Iris pigment epithelial cell (primary cell): ENCODE measurements around the gene ATG13.

Source experiments
- DNase-seq: peaks from one replicate; pipeline ENCODE4 v3.0.0-alpha.2; 2011; ENCODE audit warnings: low read depth

ATG13 gene

GRCh38 chr11:46675949-46676348 is 58.6 kb downstream of the ATG13 start:
- no peak for DNase-seq

DNA sequence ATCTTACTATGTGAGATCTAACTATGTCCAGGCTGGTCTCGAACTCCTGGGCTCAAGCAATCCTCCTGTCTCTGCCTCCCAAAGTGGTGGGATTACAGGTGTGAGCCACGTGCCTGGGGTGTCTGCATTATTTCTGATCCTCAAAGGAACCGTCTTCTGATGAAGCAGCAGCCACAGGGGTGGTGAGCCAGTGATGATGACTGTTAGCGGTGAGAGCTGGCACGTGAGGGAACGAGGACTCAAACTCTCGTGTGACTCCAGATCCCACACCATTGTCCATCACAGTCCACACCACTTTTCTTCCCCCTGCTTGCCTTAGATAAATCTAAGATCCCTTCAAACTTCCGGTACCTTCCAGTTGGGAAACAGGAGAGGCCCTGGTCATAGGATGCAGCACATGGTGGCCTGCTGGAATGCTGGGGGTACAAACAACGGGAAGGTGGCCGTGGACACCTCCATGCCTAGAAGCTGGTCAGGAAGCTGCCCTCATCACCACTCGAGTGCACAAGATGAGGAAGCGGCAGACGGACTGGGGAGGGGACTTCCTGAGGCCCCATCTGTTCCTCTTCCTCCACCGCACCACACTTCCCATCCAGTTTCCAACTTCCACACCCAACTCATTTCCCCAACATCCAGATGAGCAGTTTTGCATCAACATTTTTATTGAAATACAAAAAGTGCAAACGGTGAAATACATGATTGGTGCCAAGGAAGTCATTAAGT is 59.2 kb downstream of the ATG13 start:
- no peak for DNase-seq

DNA sequence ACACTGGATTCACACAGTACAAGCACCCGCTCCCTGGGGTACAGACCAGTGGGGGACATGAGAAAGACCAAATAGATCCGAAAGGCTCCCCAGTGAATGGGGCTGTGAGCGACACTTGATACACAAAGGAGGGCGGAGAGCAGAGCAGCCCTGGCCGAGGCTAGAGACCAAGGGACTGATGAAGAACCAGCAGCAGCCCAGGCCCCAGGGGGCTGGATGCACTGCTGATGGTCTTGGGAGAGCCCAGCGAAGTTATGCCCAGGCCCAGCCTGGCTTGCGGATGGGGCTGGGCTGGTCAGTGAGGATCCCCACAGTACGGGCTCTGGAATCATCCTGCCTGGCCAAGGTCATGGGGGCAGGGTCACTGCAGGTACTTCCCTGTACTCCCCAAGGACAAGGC is 59.8 kb downstream of the ATG13 start:
- DNase-seq = no peak

DNA sequence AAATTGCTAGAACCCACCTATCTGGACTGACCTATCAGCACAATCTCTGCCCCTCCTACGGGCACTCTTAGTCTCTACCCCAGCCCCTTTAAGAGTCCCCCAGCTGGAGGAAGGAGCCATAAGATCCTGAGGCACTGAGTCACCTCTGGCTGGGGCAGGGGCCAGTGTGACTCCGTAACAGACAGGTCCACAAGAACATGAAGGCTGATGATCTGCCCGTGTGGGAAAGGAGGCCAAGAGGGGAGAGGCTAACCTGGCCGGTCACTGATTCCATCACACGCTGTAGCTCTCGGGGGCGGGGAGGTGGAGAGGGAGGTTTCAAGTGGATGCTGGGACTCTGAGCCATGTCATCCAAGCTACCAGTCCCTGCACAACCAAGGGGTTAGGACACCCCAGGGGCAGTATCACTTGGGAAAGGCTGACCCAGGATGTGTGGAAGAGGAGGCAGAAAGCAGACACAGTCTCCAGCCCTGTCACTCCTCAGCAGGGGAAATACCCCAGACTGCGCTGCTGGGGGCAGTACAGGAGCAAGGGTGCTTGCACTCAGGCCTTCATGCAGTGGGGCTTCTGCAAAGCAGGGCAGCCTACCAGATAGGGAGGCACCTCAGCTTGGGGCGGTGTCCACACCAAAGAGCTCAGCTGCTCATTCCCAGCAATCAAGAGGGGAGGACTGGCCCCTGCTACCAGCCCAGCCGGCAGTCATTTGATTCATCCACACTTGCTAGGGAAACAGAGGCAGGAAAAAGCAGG is 60.8 kb downstream of the ATG13 start:
- peak; percentile 61 for DNase-seq

DNA sequence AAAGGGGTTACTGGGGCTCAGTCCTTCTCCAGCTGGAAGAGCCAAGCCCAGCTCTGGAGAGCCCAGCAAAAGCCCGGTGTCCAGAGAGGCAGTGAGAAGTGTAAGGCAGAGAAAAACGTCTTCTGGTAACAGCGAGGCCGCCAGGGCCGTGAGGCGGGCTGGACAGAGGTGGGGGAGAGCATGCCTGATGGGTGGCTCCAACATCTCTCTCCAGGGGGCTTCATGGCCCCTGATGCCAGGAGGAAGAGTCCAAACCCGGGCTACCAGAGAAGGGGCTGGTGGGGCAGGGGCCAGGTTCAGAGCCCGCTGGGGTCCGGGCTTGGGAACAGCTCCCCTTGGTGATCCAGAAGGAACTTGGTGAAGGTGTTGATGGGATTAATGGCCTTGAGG is 61.4 kb downstream of the ATG13 start:
- no peak for DNase-seq

- no peak for DNase-seq
These were observed 62.1 kb downstream of the ATG13 start for GRCh38 chr11:46679241-46680163.

DNA sequence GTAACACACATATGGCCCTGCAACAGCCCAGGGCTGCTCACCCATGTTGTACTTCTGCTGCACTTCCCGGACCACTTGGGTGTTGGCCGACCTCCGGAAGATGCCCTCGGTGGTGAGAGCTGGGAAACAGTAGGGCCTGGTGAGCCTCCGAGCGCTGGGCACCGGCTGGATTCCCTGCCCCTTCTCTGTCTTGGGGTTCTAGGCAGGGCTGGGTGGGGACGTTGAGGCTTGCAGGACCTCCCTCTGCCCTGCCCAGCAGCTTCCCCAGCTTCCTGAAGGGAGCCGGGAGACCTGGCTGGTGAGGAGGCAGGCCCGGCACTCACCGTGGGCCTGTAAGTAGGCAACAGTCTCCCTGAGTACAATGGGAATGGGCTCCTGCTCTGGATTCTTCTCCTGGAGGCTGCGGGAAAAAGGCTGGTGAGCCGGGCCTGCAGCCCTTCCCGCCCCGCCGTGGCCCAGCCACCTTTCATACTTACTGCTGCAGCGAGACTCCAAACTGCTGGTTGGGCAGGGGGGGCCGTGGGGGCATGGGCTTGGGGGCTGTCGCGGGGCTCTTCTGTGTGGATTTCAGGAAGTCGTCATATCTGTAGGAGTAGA is 62.9 kb downstream of the ATG13 start:
- no peak for DNase-seq

- no peak for DNase-seq
These were observed 63.5 kb downstream of the ATG13 start for GRCh38 chr11:46680815-46681214.

GRCh38 chr11:46681814-46682213 is 64.5 kb downstream of the ATG13 start:
- no peak for DNase-seq

GRCh38 chr11:46682773-46683752 is 65.7 kb downstream of the ATG13 start:
- peak; percentile 46 for DNase-seq

- DNase-seq = no peak
These were observed 67.0 kb downstream of the ATG13 start for GRCh38 chr11:46684367-46684766.

DNA sequence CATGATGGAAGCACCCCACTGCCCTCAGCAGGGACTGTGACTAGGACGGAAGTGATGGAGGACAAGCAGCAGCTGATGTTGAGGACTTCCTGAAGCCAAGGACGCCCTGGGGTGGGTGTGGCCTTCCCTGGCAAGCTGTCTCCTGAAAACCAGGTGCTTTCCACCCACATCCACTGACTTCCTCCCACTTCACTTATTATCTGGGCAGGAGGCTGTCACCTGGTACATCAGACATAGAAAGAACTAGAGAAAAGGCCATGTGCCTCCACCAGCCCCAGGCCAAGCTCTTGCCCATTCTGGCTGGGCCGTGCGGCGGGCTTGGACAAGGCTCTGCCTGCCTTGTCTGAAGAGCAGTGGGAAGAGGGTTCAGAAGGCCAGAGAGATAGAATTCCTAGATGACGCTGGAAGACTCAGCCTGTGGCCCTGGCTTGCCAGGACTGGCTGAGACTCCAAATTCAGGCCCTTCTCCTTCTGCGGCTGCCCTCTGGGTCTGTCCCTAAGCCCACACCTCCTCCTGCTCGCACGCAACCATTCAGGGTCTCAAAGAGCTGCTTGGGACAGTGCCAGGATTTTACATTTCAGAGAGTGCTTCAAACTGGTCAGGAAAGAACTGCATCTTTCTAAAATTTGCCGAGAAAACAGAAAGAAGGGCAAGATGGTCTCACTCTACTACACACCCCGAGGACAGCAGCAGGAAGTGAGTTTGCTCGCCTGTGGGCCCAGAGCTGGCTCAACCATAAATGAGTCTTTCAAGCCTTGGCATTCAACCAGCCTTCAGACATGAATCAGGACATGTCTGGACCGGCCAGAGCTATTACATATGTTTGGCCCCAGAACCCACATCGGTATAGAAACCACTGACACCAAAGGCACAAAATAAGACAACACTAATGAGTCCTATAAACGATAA is 69.8 kb downstream of the ATG13 start:
- DNase-seq = peak; percentile 84

DNA sequence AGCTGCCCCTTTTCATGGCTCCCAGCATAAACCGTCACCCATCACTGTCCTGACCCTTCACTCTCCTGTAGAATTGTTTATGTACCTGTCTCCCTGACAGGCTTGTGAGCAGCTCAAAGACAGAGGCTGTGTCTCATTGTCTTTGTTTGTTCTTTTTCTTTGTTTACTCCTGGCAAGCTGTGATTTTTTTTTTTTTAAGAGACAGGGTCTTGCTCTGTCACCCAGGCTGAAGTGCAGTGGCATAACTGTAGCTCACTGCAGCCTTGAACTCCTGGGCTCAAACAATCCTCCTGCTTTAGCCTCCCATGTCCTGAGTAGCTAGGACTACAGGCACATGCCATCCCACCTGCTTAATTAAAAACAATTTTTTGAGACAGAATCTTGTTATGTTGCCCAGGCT is 73.3 kb downstream of the ATG13 start:
- no peak for DNase-seq

- no peak for DNase-seq
These were observed 75.1 kb downstream of the ATG13 start for GRCh38 chr11:46692450-46692849.

- peak; percentile 67 for DNase-seq
These were observed 76.3 kb downstream of the ATG13 start for GRCh38 chr11:46693597-46694012.

DNA sequence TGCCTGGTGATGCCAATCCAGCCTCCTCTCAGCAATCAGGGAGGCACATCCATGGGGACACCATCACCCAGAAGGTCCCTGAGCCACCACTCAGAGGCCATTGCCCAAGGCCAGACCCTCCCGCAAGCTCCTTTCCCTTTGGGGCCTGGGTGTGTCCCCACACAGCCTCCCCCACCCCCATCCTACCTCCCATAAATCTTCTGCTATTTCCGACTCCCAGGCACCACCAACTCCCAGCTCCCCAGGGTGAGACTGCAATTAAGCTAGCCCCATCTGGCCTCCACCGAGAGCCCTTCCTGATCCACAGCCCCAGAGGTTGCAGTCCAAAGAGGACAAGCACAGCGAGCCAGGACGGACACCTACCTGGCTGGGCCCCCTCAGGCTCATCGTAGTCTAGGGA is 76.7 kb downstream of the ATG13 start:
- DNase-seq = no peak

DNA sequence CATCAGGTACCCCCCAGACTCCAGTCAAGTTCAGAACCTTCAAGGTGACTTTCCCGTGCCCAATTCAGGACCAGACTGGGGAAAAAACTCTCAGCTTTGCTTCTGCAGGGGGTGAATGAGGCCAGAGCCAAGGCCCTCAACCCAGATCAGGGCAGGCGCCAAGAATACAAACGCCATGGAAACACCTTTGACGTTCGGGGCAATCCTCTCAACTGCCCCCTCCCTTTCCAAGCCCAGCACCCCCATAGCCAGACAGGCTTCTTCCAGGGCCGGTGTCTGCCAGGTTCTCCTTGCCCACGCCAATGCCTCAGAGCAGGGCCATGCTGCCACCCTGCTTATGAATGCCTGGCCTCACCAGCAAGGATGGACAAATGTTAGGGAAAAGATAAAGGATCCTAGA is 77.3 kb downstream of the ATG13 start:
- DNase-seq = no peak

DNA sequence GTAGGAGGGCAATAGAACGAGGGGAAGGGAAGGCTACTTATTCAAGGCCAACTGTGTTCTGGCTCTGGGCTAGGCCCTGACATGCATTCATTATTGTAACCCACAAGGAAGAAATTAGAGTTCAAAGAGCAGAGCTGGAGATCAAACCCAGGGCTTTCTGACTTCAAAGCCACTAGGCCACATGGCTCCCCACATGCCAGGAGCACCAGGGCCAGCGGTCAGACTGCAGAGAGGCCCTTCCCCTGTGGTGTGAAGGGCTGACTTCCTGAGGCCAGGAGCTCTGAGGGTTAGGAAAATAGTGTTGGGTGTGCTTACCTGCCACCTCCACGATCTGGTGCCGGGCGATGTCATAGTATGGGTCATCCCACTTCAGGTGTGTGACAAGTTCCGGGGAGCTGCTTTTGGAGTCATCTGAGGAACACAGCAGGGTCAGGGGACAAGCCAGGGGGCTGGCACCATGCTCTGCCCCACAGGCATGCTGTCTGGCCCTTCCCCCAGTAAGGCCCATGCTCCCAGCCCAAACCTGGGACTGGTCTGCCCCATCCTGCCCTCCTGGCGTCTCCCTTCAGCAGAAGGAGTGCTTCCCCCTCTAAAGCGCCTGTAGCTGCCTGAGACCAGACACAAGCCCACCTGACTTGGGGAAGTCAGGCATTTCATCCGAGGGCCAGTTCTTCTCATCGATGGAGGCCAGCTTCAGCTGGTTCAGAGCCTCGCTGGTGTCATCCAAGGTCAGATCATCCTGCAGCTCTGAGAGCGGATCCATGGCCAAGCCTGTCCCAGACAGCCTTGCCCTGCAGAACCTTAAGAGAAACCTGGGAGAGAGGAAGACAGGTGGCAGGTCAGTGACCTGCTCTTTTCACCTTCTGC is 78.2 kb downstream of the ATG13 start:
- no peak for DNase-seq

DNA sequence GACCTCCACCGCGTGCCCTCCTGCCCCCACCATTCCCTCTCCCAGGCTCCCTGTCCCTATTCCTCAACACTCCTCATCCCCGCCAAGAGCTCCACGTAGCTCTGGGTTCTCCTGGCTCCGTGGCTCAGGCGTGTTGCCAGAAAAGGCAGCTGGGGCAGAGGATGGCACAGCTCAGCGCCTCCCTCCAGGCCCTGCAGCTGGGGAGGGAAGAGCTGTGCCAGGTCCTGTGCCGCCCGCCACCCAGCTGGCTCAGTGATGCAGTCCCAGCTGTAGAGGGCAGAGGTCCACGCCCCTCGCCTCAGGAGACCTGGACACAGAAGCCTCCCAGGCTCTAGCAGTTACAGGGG is 78.8 kb downstream of the ATG13 start:
- DNase-seq = no peak
